RKO (cell line): Measurements from ENCODE around the gene FRK.
A peak's percentile ranks its signal among the peaks of the same experiment; 100 is the strongest.
"Not testable (repeated sequence)": the region's sequence is repeated elsewhere in the genome, so short reads cannot be mapped to it uniquely, and the experiment has no call there.

Experiments
- DNase-seq: peaks from one replicate; pipeline ENCODE4 v3.0.0-alpha.2; 2016; ENCODE audit warnings: low spot score

Gene FRK

GRCh38 chr6:116060572-116061283, at the start of gene FRK:
Gene FRK, minus strand, starts transcription at chr6:116060891. Its CDS starts 580 bp downstream, at chr6:116060311.
- no peak for DNase-seq

- DNase-seq = no peak
Measured at GRCh38 chr6:116108836-116109235, 48.1 kb upstream of the FRK start.

- DNase-seq = no peak
Measured at GRCh38 chr6:116106146-116106545, 45.5 kb upstream of the FRK start.

- no peak for DNase-seq
Measured at GRCh38 chr6:116105247-116105646, 44.6 kb upstream of the FRK start.

- no peak for DNase-seq
Measured at GRCh38 chr6:116104636-116105035, 43.9 kb upstream of the FRK start.

GRCh38 chr6:116102873-116103272, 42.2 kb upstream of the FRK start:
- DNase-seq = no peak

- DNase-seq = no peak
Measured at GRCh38 chr6:116101790-116102189, 41.1 kb upstream of the FRK start.

GRCh38 chr6:116101302-116101718, 40.6 kb upstream of the FRK start:
- DNase-seq = peak; percentile 82

- DNase-seq = peak; percentile 85
Measured at GRCh38 chr6:116100419-116101301, 40.0 kb upstream of the FRK start, which contains the start of gene NT5DC1. Gene NT5DC1, plus strand, starts transcription at chr6:116100853. Its CDS starts 78 bp downstream, at chr6:116100931.

GRCh38 chr6:116099036-116099435, 38.3 kb upstream of the FRK start:
- no peak for DNase-seq

- peak; percentile 51 for DNase-seq
Measured at GRCh38 chr6:116096979-116097816, 36.5 kb upstream of the FRK start.

- DNase-seq = not testable (repeated sequence)
Measured at GRCh38 chr6:116096048-116096759, 35.5 kb upstream of the FRK start.

- no peak for DNase-seq
Measured at GRCh38 chr6:116094041-116094440, 33.4 kb upstream of the FRK start.

GRCh38 chr6:116090251-116090650, 29.6 kb upstream of the FRK start:
- no peak for DNase-seq

- no peak for DNase-seq
Measured at GRCh38 chr6:116088946-116089345, 28.3 kb upstream of the FRK start.

GRCh38 chr6:116087437-116088027, 26.8 kb upstream of the FRK start:
- DNase-seq = no peak

- DNase-seq = no peak
Measured at GRCh38 chr6:116084284-116084683, 23.6 kb upstream of the FRK start.

GRCh38 chr6:116083052-116083451, 22.4 kb upstream of the FRK start:
- DNase-seq = no peak

GRCh38 chr6:116078945-116079344, 18.3 kb upstream of the FRK start:
- DNase-seq = no peak

- no peak for DNase-seq
Measured at GRCh38 chr6:116078522-116078921, 17.8 kb upstream of the FRK start.

GRCh38 chr6:116074732-116075390, 14.2 kb upstream of the FRK start:
- DNase-seq = no peak
